Measurements from ENCODE around the gene HNRNPUL2.
A peak's percentile ranks its signal among the peaks of the same experiment; 100 is the strongest.

Gene HNRNPUL2

GRCh38 chr11:62726915-62727164 is 417 bp downstream of the HNRNPUL2 start:
- peak in 1 of 2 donors; percentile 24 for DNase-seq (ENCODE audit: low read depth in 2 of 2)

- no peak for DNase-seq (ENCODE audit: low read depth in 2 of 2)
These were observed 922 bp downstream of the HNRNPUL2 start for GRCh38 chr11:62726156-62726914.

- DNase-seq (ENCODE audit: low read depth in 2 of 2) = no peak
These were observed 1.6 kb downstream of the HNRNPUL2 start for GRCh38 chr11:62725646-62726045.

GRCh38 chr11:62724171-62724570 is 3.1 kb downstream of the HNRNPUL2 start:
- DNase-seq (ENCODE audit: low read depth in 2 of 2) = no peak

GRCh38 chr11:62721994-62722393 is 5.3 kb downstream of the HNRNPUL2 start:
- DNase-seq (ENCODE audit: low read depth in 2 of 2) = no peak

- DNase-seq (ENCODE audit: low read depth in 2 of 2) = no peak
These were observed 7.8 kb downstream of the HNRNPUL2 start for GRCh38 chr11:62719302-62719978.

- DNase-seq (ENCODE audit: low read depth in 2 of 2) = no peak
These were observed 10.4 kb downstream of the HNRNPUL2 start for GRCh38 chr11:62716816-62717215.

- DNase-seq (ENCODE audit: low read depth in 2 of 2) = no peak
These were observed 11.1 kb downstream of the HNRNPUL2 start for GRCh38 chr11:62716206-62716605.

- no peak for DNase-seq (ENCODE audit: low read depth in 2 of 2)
These were observed 11.8 kb downstream of the HNRNPUL2 start for GRCh38 chr11:62715150-62716130.

- DNase-seq (ENCODE audit: low read depth in 2 of 2) = no peak
These were observed 13.9 kb downstream of the HNRNPUL2 start for GRCh38 chr11:62713343-62713742.

GRCh38 chr11:62712861-62713260 is 14.4 kb downstream of the HNRNPUL2 start:
- DNase-seq (ENCODE audit: low read depth in 2 of 2) = no peak

GRCh38 chr11:62712276-62712812 is 14.9 kb downstream of the HNRNPUL2 start:
- no peak for DNase-seq (ENCODE audit: low read depth in 2 of 2)

- DNase-seq (ENCODE audit: low read depth in 2 of 2) = no peak
These were observed 17.3 kb downstream of the HNRNPUL2 start for GRCh38 chr11:62710001-62710345.

GRCh38 chr11:62709247-62710000 is 17.8 kb downstream of the HNRNPUL2 start:
- peak; percentile 86 to 91 for DNase-seq (ENCODE audit: low read depth in 2 of 2)

GRCh38 chr11:62708793-62709192 is 18.5 kb downstream of the HNRNPUL2 start:
- peak in 1 of 2 donors; percentile 33 for DNase-seq (ENCODE audit: low read depth in 2 of 2)

- DNase-seq (ENCODE audit: low read depth in 2 of 2) = no peak
These were observed 18.9 kb downstream of the HNRNPUL2 start for GRCh38 chr11:62708392-62708791.

- DNase-seq (ENCODE audit: low read depth in 2 of 2) = no peak
These were observed 19.9 kb downstream of the HNRNPUL2 start, which contains the start of the genes BSCL2 and GNG3 for GRCh38 chr11:62707277-62707861. TSS of gene BSCL2 (minus strand) at chr11:62707424. CDS start at chr11:62707195, 229 bp downstream. TSS of gene GNG3 (plus strand) at chr11:62707676. CDS start at chr11:62708296, 620 bp downstream.

- no peak for DNase-seq (ENCODE audit: low read depth in 2 of 2)
These were observed 20.4 kb downstream of the HNRNPUL2 start for GRCh38 chr11:62706850-62707247.

- peak; percentile 94 to 97 for DNase-seq (ENCODE audit: low read depth in 2 of 2)
These were observed 21.1 kb downstream of the HNRNPUL2 start for GRCh38 chr11:62705880-62706849.

- no peak for DNase-seq (ENCODE audit: low read depth in 2 of 2)
These were observed 21.8 kb downstream of the HNRNPUL2 start for GRCh38 chr11:62705413-62705812.
